NCI-H187 (cell line): ENCODE measurements around the gene SLC29A2.
"Not testable (repeated sequence)": the region's sequence is repeated elsewhere in the genome, so short reads cannot be mapped to it uniquely, and the experiment has no call there.

ENCODE experiments used
- DNase-seq, 2 experiments: peaks; one replicate each; lab custom pipeline; 2025; lab: John Stamatoyannopoulos, UW

SLC29A2 gene

DNA sequence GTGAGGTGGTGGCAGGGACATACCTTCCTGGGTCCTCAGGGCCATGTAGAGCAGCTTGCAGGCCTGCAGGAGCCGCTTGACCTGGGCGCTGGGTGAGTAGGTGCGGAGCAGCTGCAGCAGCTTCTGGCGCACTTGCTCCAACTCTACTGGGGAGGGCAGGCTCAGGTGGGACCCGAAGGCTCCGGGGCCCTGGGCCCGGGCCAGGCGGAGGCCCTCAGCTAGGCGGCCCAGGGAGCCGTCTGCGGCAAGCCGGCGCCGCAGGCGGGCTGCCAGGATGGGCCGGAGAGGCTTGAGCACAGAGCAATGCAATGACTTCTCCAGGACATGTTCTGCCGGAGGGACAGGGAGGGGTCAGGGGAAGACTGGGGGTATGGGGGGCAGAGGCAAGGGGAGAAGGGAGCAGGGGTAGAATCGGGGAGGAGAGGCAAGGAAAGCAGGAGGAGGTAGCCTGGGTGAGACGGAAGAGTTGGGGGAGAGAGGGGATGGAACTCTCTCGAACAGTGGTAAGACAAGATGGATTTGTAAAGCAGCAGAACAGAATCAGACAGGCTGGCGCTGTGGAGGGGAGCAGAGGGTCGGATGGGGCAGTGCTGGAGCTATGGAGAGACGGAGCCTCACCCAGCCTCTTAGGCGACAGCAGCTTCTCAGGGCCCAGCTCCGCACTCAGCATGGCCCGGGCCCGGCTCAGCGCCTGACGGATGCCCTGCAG is 37.5 kb downstream of the SLC29A2 start:
- no peak for DNase-seq

GRCh38 chr11:66333220-66333877 is 38.2 kb downstream of the SLC29A2 start:
- no peak for DNase-seq

DNA sequence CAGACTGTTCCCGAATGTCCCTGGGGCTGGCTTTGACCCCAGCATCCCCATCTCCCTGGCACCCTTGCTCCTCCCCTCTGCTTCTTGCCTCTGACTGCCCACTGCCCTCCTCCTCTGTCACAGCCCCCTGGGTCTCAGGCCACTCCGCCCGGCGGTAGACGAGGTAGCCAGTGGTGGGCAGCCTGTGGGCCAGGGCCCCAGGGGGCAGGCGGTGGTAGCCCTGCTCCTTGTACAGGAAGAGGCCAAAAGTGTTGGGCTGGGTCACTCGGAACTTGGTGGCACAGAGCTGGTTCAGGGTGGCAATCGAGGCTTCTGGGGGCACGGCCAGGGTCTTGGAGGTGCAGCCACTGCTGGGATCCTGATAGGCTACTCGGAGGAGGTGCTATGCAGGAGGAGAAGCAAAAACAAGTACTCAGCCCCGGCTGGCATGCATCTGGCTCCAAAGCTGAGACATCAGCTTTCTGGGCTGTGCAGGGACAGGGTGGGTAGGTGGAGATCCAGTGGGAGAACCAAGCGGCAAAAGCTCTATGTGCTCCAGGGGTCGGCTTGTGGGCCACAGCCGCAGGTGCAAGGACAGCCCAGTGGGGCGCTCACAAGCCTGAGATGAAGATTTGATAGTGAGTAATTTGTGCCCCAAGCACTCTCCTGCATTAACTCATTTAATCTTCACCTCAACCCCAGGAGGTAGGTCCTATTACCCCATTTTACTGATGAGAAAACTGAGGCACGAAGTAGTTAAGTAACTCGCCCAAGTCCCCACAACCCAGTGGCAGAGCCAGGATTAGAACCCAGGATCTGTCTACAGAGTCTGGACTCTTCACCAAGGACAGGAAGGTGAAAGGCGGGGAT is 39.0 kb downstream of the SLC29A2 start:
- DNase-seq, result no peak

- DNase-seq, result no peak
These were observed 39.8 kb downstream of the SLC29A2 start for GRCh38 chr11:66331542-66332370.

- DNase-seq, result no peak
These were observed 40.6 kb downstream of the SLC29A2 start for GRCh38 chr11:66330931-66331330.

- DNase-seq, result no peak
These were observed 42.3 kb downstream of the SLC29A2 start for GRCh38 chr11:66329165-66329673.

DNA sequence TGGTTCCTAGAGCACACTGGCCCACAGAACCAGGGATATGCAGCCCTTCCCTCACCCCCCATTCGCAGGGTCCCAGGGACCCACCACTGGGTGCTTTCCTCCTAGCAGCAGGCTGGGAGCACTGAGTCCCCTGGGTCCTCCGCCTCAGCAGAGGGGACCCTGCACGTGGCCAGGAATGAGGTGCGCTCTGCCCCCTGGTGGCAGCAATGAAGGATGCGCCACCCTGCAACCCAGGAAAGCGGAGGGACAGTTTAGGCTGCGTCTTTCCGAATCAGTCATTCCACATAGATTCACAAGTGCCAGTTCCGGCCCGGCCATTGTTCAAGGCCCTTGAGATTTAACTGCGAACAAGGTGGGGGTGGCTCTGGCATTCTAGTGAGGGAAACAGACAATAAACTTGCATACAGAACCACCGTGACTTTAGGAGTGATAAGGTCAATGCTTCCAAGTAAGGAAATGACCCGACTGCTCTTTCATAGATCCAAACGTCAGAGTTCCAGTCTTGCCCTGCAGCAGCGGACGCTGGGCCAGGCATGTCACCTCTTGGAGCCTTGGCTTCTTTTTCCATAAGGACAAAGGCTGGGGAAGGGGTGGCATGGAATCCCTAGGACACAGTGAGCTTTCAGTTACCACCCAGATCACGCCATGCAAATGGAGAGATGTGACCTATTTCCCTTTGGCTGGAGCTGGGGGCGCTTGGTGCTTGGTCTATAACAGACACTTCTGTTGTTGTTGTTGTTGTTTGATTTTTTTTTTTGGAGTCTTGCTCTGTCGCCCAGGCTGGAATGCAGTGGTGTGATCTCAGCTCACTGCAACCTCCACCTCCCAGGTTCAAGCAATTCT is 43.0 kb downstream of the SLC29A2 start:
- peak; percentile 4 to 61 for DNase-seq

DNA sequence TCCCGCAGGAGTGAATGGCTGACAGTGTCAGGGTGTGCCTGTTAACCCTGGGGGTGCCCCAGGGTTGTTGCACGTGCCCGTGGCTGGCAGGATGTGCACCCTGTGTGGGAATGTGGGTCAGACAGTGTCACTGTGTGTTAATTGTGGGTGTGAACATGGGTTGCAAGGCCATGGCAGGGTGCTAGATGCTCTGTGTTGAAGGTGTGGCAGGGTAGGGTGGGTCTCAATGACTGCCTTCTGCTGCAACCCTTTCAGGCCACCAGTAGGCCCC is 43.6 kb downstream of the SLC29A2 start:
- no peak for DNase-seq

DNA sequence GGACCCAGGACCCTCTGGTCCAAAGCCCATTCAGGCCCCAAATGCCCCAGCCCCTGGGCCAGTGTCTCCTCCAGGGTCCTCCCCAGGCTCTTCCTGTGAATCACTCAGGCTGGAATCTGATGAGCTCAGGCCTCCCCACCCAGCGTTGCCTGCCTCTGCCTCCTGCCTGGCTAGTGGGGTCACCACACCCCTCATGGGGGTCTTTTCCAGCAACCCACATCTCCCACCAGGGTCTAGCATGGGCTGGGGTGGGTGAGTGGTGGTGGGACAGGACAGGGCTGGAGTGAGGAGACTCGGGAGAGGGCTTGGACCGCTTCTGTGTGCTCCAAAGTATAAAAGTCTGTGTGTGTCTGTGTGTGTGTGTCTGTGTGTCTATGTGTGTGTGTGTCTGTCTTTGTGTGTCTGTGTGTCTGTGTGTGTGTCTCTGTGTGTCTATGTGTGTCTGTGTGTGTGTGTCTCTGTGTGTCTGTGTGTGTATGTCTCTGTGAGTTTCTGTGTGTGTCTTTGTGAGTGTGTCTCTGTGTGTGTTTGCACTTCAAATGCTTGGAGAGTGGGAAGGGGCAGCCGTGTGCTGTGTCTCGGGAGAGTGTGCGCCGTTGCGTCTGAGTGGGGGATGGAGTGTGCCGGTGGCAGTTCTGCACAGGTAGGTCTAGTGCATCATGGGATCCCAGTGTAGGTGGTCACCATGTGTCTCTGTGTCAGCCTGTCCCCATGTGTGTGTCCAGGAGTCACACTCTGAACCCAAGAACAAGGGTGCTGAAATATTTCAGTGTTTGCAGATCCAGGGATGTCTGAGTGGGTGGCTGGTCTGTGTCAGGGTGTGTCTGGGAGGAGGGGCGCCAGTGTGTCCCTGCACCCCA is 44.2 kb downstream of the SLC29A2 start:
- DNase-seq, result no peak

DNA sequence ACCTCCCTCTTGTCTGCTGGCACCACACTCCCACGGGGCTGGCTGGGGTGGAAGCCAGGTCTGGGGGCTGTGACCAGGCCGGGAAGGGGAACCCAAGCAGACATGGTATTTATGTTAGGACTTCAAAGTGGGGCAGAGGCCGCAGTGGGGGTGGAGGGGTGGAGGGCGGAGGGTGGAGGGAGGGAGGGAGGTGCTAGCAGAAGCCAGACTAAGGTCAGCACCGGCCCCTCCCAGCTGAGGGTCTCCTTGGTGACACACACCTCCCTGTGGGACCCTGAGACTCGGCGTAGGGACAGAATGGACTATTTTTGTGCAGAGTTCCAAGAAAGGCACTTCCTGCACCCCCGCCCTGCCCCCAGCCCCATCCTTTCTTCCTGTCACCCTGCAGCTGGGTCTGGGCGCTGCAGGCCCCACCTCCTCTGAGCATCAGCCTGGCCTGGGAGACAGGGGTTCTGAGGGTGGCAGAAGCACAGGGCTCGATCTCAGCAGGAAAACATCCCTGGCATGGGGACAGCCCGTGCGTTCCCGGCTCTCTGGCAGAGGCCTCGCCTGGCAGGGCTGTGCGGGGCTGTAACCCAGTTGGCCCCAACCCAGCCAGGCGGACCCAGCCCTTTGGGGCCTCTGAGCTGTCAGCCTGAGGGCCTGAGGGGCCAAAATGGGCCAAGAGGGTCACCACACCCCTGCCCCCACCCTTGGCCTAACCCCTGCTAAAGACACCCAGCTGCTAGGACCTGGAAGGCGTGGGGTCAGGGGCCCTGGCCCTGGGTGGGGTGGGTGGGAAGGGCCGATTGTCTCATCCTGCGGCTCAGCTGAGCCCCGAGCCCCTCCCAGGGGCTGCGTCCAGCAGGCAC is 45.1 kb downstream of the SLC29A2 start:
- DNase-seq, result no peak

DNA sequence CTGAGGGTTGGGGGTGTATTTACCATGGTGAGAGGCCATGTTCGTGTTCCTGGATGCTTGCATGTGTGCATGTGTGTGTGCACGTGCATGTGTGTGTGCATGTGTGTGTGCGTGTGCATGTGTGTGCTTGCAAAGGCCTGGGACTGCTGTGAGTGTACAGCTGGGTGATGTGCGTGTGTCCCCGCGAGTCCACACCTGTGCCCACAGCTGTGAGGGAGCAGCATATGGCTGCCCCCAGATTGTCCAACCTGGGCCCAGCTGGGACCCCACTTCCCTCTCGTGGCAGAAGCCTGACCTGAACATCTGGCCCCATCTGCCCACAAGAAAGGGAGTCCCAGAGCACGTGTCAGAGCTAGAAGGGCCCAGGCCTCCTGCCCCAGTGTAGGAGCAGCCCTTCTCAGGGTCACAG is 46.3 kb downstream of the SLC29A2 start:
- no peak for DNase-seq

GRCh38 chr11:66324664-66325063 is 46.9 kb downstream of the SLC29A2 start:
- DNase-seq, result no peak

- DNase-seq, result no peak
These were observed 47.9 kb downstream of the SLC29A2 start for GRCh38 chr11:66323684-66324083.

DNA sequence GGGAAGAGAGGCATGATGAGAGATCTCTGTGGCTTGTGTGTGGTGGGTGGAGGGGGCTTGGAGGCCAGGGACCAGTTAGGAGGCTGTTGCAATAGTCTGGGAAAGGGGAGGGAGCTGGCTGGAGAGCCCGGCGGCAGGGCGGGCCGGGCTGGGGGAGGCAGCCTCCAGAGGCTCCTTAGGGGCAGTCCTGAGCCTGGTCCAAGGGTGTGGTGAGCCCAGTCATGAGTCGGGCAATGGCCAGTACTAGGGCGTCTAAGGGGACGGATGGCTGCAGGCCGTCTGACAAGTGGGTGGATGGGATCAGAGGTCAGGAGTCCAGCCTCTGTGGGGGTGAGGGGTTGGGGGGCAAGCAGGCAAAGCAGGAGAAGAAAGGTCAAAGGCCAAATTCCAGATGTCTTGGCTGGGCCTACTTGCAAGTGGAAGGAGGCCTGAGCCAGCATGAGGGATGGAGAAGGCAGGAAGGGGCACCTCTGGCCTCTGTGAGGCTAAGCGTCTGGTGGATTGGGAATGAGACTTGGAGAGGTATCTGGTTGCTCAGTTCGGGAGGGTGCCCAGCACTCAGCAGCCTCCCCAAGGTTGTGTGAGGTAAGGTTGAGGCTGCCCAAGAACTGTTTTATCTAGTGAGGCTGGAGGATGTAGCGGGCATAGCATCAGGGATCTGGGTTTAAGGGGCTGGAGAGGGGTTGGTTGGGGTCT is 48.7 kb downstream of the SLC29A2 start:
- DNase-seq, result no peak

DNA sequence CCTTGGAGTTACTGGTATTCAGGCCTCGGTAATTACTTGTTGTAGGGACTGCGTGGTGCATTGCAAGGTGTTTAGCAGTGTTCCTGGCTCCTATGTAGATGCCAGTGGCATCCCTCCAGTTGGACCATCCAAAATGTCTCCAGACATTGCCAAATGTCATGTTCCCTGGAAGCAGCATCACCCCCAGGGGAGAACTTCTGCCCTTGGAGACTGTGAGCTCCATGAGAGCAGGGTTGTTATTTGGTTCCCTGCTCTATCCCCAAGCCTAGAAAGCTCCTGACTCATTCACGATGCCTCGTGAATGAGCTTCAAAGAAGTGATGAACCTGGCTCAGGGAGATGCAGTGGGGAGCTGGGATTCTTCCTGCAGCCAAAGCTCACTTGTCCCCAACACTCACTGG is 50.0 kb downstream of the SLC29A2 start:
- no peak for DNase-seq

GRCh38 chr11:66320748-66321147 is 50.8 kb downstream of the SLC29A2 start:
- DNase-seq, result not testable (repeated sequence)

DNA sequence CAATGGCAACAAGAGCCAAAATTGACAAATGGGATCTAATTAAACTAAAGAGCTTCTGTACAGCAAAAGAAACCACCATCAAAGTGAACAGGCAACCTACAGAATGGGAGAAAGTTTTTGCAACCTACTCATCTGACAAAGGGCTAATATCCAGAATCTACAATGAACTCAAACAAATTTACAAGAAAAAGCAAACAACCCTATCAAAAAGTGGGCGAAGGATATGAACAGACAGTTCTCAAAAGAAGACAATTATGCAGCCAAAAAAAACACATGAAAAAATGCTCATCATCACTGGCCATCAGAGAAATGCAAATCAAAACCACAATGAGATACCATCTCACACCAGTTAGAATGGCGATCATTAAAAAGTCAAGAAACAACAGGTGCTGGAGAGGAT is 51.3 kb downstream of the SLC29A2 start:
- not testable (repeated sequence) for DNase-seq

DNA sequence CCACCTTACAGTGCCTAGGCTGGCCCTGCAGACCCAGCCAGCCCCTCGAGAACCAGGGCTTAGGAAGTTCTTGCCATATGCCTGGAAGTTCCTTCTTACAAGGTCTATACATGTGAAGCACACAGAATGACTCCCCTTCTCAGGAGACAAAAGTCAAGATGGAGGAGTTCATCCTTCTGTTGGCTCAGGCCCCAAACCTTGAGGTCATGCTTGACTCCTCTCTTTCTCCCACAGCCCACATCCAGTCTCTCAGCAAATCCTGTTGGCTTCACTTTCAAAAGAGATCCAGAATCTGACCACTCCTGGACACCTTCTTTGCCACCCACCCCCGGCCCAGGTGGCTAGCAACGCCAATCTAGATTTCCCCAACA is 53.0 kb downstream of the SLC29A2 start:
- no peak for DNase-seq
